H1 (cell line): ENCODE data around the gene NAXD. TPM values are rescaled to one million over a fixed set of nuclear protein-coding genes. Genes with fewer than 3 reads are reported as not detected.

ENCODE experiments used
- CTCF ChIA-PET: fragments of 300-600 bp; sonication (Branson Sonifier 250); formaldehyde crosslinking; loops from one replicate; lab custom pipeline; 2021; ENCODE audit not compliant: partially characterized antibody; lab: Charles Lee
- POLR2A ChIA-PET: fragments of 300-600 bp; sonication (Branson Sonifier 250); formaldehyde crosslinking; loops from one replicate; lab custom pipeline; 2021; ENCODE audit warnings: inconsistent platforms; ENCODE audit not compliant: partially characterized antibody; lab: Charles Lee
- DNase-seq, 2 experiments: peaks; one replicate each; pipeline versions ENCODE4 v3.0.0 to v3.0.0-alpha.2; 2010 to 2022; ENCODE audit warnings: low spot score in 2 of 2, low read depth in 1 of 2, mixed read lengths in 1 of 2
- FAIRE-seq: peaks from 2 replicates; lab custom pipeline; 2011; peaks lifted over from hg19 to GRCh38; lab: Jason Lieb, UNC
- H2AFZ ChIP-seq: 2 replicates; pipeline ENCODE4 v1.8.1; 2012; ENCODE audit warnings: low read length, inconsistent platforms
- H2AK5ac ChIP-seq: 2 replicates; pipeline ENCODE4 v1.6.1; 2013; ENCODE audit warnings: low read depth, low read length
- H2BK120ac ChIP-seq: replicated peaks from 2 replicates; pipeline ENCODE3; 2013; ENCODE audit warnings: low read depth, low read length, inconsistent platforms
- H2BK12ac ChIP-seq: 2 replicates; pipeline ENCODE4 v1.6.1; 2013; ENCODE audit warnings: low read depth, low read length
- H2BK15ac ChIP-seq: 2 replicates; pipeline ENCODE4 v1.6.1; 2013; ENCODE audit warnings: low read length
- H2BK20ac ChIP-seq: 2 replicates; pipeline ENCODE4 v1.6.1; 2013; ENCODE audit warnings: low read length
- H2BK5ac ChIP-seq: 2 replicates; pipeline ENCODE4 v1.6.1; 2013; ENCODE audit warnings: low read depth, low read length
- H3K14ac ChIP-seq: 2 replicates; pipeline ENCODE4 v1.6.1; 2013; ENCODE audit warnings: inconsistent platforms; ENCODE audit not compliant: insufficient read length
- H3K18ac ChIP-seq: 2 replicates; pipeline ENCODE4 v1.6.1; 2013; ENCODE audit warnings: low read length; ENCODE audit errors: extremely low read depth
- H3K23ac ChIP-seq: 2 replicates; pipeline ENCODE4 v1.6.1; 2013; ENCODE audit warnings: inconsistent platforms; ENCODE audit not compliant: insufficient read length
- H3K23me2 ChIP-seq: 2 replicates; pipeline ENCODE4 v1.6.1; 2013; ENCODE audit warnings: low read depth, low read length
- H3K27ac ChIP-seq: 2 replicates; pipeline ENCODE4 v1.6.1; 2011; ENCODE audit warnings: low read depth, low read length, inconsistent platforms
- H3K27me3 ChIP-seq, 4 experiments: replicated peaks in 1 of 4; 1 replicate in 1 of 4; 2 replicates in 3 of 4; pipeline versions ENCODE4 v1.6.1 to v1.8.1; 2011 to 2013; ENCODE audit warnings: low read length in 3 of 4, mild to moderate bottlenecking in 3 of 4, inconsistent platforms in 2 of 4, mixed read lengths in 2 of 4, moderate library complexity in 1 of 4; ENCODE audit not compliant: control insufficient read depth in 3 of 4, insufficient read depth in 3 of 4; ENCODE audit errors: extremely low read depth in 1 of 4
- H3K36me3 ChIP-seq, 4 experiments: 2 replicates each; pipeline versions ENCODE4 v1.6.1 to v1.8.1; 2011 to 2013; ENCODE audit warnings: mild to moderate bottlenecking in 4 of 4, low read length in 3 of 4, moderate library complexity in 2 of 4, control low read depth in 1 of 4, inconsistent platforms in 1 of 4; ENCODE audit not compliant: insufficient read depth in 4 of 4, control insufficient read depth in 2 of 4
- H3K4ac ChIP-seq: replicated peaks from 2 replicates; pipeline ENCODE3; 2013; ENCODE audit warnings: low read length, low read depth, mixed read lengths, inconsistent platforms; ENCODE audit not compliant: insufficient read length
- H3K4me1 ChIP-seq, 4 experiments: replicated peaks in 1 of 4; 1 replicate in 1 of 4; 2 replicates in 3 of 4; pipeline versions ENCODE4 v1.6.1 to v1.8.1; 2011 to 2013; ENCODE audit warnings: low read length in 3 of 4, inconsistent platforms in 2 of 4, mixed read lengths in 1 of 4; ENCODE audit not compliant: insufficient read depth in 4 of 4, control insufficient read depth in 3 of 4
- H3K4me2 ChIP-seq, 2 experiments: 2 replicates each; pipeline versions ENCODE4 v1.6.1 to v1.8.1; 2011 to 2013; ENCODE audit warnings: low read depth in 2 of 2, low read length in 2 of 2, control low read depth in 1 of 2, inconsistent platforms in 1 of 2, mild to moderate bottlenecking in 1 of 2; ENCODE audit not compliant: insufficient read depth in 1 of 2
- H3K4me3 ChIP-seq, 4 experiments: fragments of 200-600, 300-600 bp in 1 of 4; sonication (generic), shearing (Covaris generic), sonication (Bioruptor Twin) in 1 of 4; 2 replicates each; pipeline versions ENCODE4 v1.5.1 to v1.8.1; 2011 to 2016; ENCODE audit warnings: low read length in 4 of 4, low read depth in 3 of 4, control low read depth in 2 of 4, inconsistent platforms in 2 of 4, mild to moderate bottlenecking in 2 of 4, mixed read lengths in 1 of 4, moderate library complexity in 1 of 4; ENCODE audit not compliant: insufficient read depth in 2 of 4; ENCODE audit errors: extremely low read depth in 1 of 4
- H3K56ac ChIP-seq: replicated peaks from 2 replicates; pipeline ENCODE3; 2013; ENCODE audit warnings: low read depth, mild to moderate bottlenecking, mixed read lengths, low read length, inconsistent platforms; ENCODE audit not compliant: insufficient read length
- H3K79me1 ChIP-seq: 2 replicates; pipeline ENCODE4 v1.6.1; 2013; ENCODE audit warnings: low read depth, low read length, control low read depth
- H3K79me2 ChIP-seq, 2 experiments: 2 replicates each; pipeline versions ENCODE4 v1.6.1 to v1.8.1; 2012 to 2013; ENCODE audit warnings: low read length in 2 of 2, mild to moderate bottlenecking in 2 of 2, inconsistent platforms in 1 of 2; ENCODE audit not compliant: insufficient read depth in 2 of 2, control insufficient read depth in 1 of 2
- H3K9ac ChIP-seq, 4 experiments: replicated peaks in 1 of 4; 1 replicate in 1 of 4; 2 replicates in 3 of 4; pipeline versions ENCODE4 v1.6.1 to v1.8.1; 2011 to 2013; ENCODE audit warnings: low read depth in 3 of 4, low read length in 3 of 4, control low read depth in 2 of 4, mild to moderate bottlenecking in 2 of 4, moderate library complexity in 2 of 4, inconsistent platforms in 1 of 4; ENCODE audit errors: extremely low read depth in 1 of 4
- H3K9me3 ChIP-seq, 2 experiments: 2 replicates each; pipeline versions ENCODE4 v1.6.1 to v1.8.1; 2012 to 2013; ENCODE audit warnings: mild to moderate bottlenecking in 2 of 2, moderate library complexity in 2 of 2, control low read depth in 1 of 2, inconsistent platforms in 1 of 2, low read depth in 1 of 2, low read length in 1 of 2, mixed read lengths in 1 of 2; ENCODE audit not compliant: insufficient read depth in 2 of 2
- H4K20me1 ChIP-seq, 2 experiments: replicated peaks in 1 of 2; 2 replicates each; pipeline versions ENCODE3 to v1.8.1; 2011 to 2013; ENCODE audit warnings: inconsistent platforms in 2 of 2, low read length in 2 of 2, mild to moderate bottlenecking in 1 of 2; ENCODE audit not compliant: insufficient read depth in 2 of 2, control insufficient read depth in 1 of 2
- H4K5ac ChIP-seq: 2 replicates; pipeline ENCODE4 v1.6.1; 2013; ENCODE audit warnings: low read length, low read depth, mixed read lengths, inconsistent platforms; ENCODE audit not compliant: insufficient read length
- H4K8ac ChIP-seq: 2 replicates; pipeline ENCODE4 v1.8.0; 2013; ENCODE audit warnings: mild to moderate bottlenecking, moderate library complexity, low read length, inconsistent platforms; ENCODE audit not compliant: insufficient read depth; ENCODE audit errors: extremely low read depth
- H4K91ac ChIP-seq: replicated peaks from 2 replicates; pipeline ENCODE3; 2013; ENCODE audit warnings: low read length, mixed read lengths, inconsistent platforms; ENCODE audit not compliant: insufficient read length
- CHD1 ChIP-seq: IDR thresholded peaks from 2 replicates; pipeline ENCODE4 v1.6.1; 2012; ENCODE audit warnings: low read depth, low read length, improper control_type of control experiment
- EGR1 ChIP-seq: IDR thresholded peaks from 2 replicates; pipeline ENCODE4 v1.6.1; 2011; ENCODE audit warnings: low read depth, low read length, borderline replicate concordance
- GTF2F1 ChIP-seq: IDR thresholded peaks from 2 replicates; pipeline ENCODE4 v1.6.1; 2012; ENCODE audit warnings: low read depth, low read length, improper control_type of control experiment, borderline replicate concordance
- KDM1A ChIP-seq: fragments of 200-600, 300-600 bp; sonication (generic); IDR thresholded peaks from 2 replicates; pipeline ENCODE4 v1.7.1; 2016; ENCODE audit warnings: mild to moderate bottlenecking, low read length, borderline replicate concordance
- KDM4A ChIP-seq: IDR thresholded peaks from one replicate; pipeline ENCODE4 v1.7.1; 2012; ENCODE audit warnings: low read depth, mild to moderate bottlenecking, moderate library complexity, low read length, inconsistent platforms; ENCODE audit not compliant: severe bottlenecking
- KDM5A ChIP-seq: fragments of 200-600 bp; IDR thresholded peaks from 2 replicates; pipeline ENCODE4 v1.7.1; 2012; ENCODE audit warnings: mild to moderate bottlenecking, low read length, inconsistent platforms, mixed read lengths
- SP2 ChIP-seq: IDR thresholded peaks from 2 replicates; pipeline ENCODE4 v1.6.1; 2012; ENCODE audit warnings: mild to moderate bottlenecking, low read length, inconsistent platforms
- WGBS, 2 experiments: shearing (Covaris generic) in 1 of 2; methylation state at CpG; one replicate each; pipeline versions ENCODE4 v1.1.6 to v1.1.7; 2013 to 2015; ENCODE audit warnings: low lambda C conversion rate in 2 of 2, mixed read lengths in 2 of 2, inconsistent platforms in 1 of 2, low coverage in 1 of 2, missing lambda C conversion rate in 1 of 2; ENCODE audit not compliant: insufficient replicate concordance in 2 of 2, insufficient coverage in 1 of 2, insufficient read length in 1 of 2; ENCODE audit errors: extremely low coverage in 1 of 2, missing lambda C conversion rate in 1 of 2; 5-methylcytosine and 5-hydroxymethylcytosine counted together
- polyA plus RNA-seq, 7 experiments: library from polyadenylated mRNA; depleted of rRNA in 3 of 7; stranded (reverse) in 5 of 7; unstranded in 2 of 7; fragments of >200 nt in 5 of 7; fragments of 200-250 nt in 2 of 7; gene quantifications; 1 replicate in 5 of 7; 2 replicates in 1 of 7; 4 replicates in 1 of 7; pipeline versions ENCODE4 v1.2.1 to v1.2.3, GENCODE V29; 2011 to 2013; ENCODE audit warnings: missing spikeins in 2 of 7, mixed read lengths in 2 of 7
- total RNA-seq: library from RNA; stranded (reverse); fragmentation: NEBNext Ultra II Directional; extraction: Animal tissue kit (Norgen Biotek cat#: 25700); gene quantifications from 2 replicates; pipeline ENCODE4 v1.2.1, GENCODE V29; 2021
- TF ChIP-seq, protein P1 (sequence below): IDR thresholded peaks from 2 replicates; pipeline ENCODE4 v1.6.1; 2012; ENCODE audit warnings: low read length, inconsistent platforms

Gene NAXD
- total and polyA plus RNA-seq, 2 of the 8 experiments (the other 6 are each of a cell fraction or from before 2014, with no cell fraction given) = 25.4 to 35.5 TPM

DNA sequence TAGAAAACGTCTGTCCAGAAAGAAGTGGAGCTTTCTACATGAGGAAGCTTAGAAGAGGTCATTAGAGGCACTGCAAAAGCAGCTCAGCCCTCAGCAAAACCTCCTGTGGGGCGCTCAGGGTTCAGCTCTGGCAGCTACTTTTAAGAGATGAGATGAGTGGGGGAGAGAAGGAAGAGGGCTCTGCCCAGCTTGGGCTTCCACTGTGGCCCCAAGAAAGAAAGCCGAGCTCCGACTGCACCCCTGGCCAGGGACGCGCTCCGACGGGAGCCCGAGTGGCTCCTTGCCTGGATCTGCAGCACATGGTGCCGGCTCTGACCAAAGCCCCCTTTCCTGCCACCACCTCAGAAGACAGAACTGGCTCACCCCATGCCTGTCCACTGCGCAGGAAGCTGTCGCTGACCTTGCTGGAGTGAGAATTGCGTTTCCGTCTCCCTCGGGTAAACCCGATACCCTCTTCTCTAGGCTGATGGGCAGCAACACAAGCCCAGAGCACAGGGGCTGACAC lies 36.4 kb downstream of the NAXD start:
- H3K27me3 ChIP-seq = no peaks in the 10 kb centered on the region
- no peak overlapping the region for H3K14ac ChIP-seq
- no peaks in the 10 kb centered on the region for H3K23me2 ChIP-seq
- no peaks in the 10 kb centered on the region; a peak in 1 of 7 replicates for H3K4me1 ChIP-seq
- H3K27ac ChIP-seq = no peak overlapping the region
- peaks cover 0 to 4% (median 0%) of the 10 kb centered on the region in 4 experiments; a peak in 2 of 8 replicates for H3K36me3 ChIP-seq
- CTCF ChIA-PET = interaction anchor here (0.6 to 2.1 kb wide), 9 partner anchors 9 to 167 kb away, joined by 3 to 16 read pairs (median 4); no protein-coding TSS in a partner anchor
- H3K79me2 ChIP-seq = no peaks in the 10 kb centered on the region
- no peak overlapping the region for H3K23ac ChIP-seq
- no peak overlapping the region for H2AFZ ChIP-seq
- POLR2A ChIA-PET = interaction anchor here (1.0 to 1.8 kb wide), 5 partner anchors 10 to 264 kb away, joined by 3 to 5 read pairs (median 4); no protein-coding TSS in a partner anchor
- H4K5ac ChIP-seq = no peak overlapping the region
- peaks cover 0 to 8% of the 10 kb centered on the region in 2 experiments for H4K20me1 ChIP-seq
- no peak overlapping the region for H3K56ac ChIP-seq
- peak overlapping the region; percentile 38; the same call in 1 of the 2 replicates for H4K8ac ChIP-seq
- no peak for FAIRE-seq
- H3K4ac ChIP-seq = no peak overlapping the region
- H2BK5ac ChIP-seq = no peak overlapping the region
- no peak overlapping the region for H3K4me2 ChIP-seq
- H3K4me3 ChIP-seq = no peak overlapping the region
- no peak overlapping the region for H2BK15ac ChIP-seq
- H3K18ac ChIP-seq = no peak overlapping the region
- H4K91ac ChIP-seq = no peak overlapping the region
- no peaks in the 10 kb centered on the region for H3K9me3 ChIP-seq
- H2BK12ac ChIP-seq = no peak overlapping the region
- no peak overlapping the region for H2BK20ac ChIP-seq
- H2AK5ac ChIP-seq = no peak overlapping the region
- no peak overlapping the region for H3K9ac ChIP-seq
- DNase-seq = no peak
- no peak overlapping the region for H2BK120ac ChIP-seq
- H3K79me1 ChIP-seq = peaks cover 2% of the 10 kb centered on the region; the same call in 1 of the 2 replicates
- 95% methylated on average over 16 of the region's 16 CpGs; no CpG with 5 or more reads in 1 of the 2 experiments for WGBS, 2 experiments
- TF ChIP-seq GTF2F1 (no peak), KDM5A (no peak), KDM1A (no peak), EGR1 (no peak), CHD1 (no peak), KDM4A (no peak), SP2 (no peak)
- TF ChIP-seq, protein P1, sequence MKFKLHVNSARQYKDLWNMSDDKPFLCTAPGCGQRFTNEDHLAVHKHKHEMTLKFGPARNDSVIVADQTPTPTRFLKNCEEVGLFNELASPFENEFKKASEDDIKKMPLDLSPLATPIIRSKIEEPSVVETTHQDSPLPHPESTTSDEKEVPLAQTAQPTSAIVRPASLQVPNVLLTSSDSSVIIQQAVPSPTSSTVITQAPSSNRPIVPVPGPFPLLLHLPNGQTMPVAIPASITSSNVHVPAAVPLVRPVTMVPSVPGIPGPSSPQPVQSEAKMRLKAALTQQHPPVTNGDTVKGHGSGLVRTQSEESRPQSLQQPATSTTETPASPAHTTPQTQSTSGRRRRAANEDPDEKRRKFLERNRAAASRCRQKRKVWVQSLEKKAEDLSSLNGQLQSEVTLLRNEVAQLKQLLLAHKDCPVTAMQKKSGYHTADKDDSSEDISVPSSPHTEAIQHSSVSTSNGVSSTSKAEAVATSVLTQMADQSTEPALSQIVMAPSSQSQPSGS = no peak
